Measurements from ENCODE around the gene FOXD4L6.
"Not testable (repeated sequence)": the region's sequence is repeated elsewhere in the genome, so short reads cannot be mapped to it uniquely, and the experiment has no call there.

FOXD4L6 gene

GRCh38 chr9:41128581-41128980 lies at the start of gene FOXD4L6:
FOXD4L6 (minus strand) TSS chr9:41128681; CDS start chr9:41128383, 298 bp downstream.
- DNase-seq (ENCODE audit: low read depth in 3 of 3) = not testable (repeated sequence)

DNA sequence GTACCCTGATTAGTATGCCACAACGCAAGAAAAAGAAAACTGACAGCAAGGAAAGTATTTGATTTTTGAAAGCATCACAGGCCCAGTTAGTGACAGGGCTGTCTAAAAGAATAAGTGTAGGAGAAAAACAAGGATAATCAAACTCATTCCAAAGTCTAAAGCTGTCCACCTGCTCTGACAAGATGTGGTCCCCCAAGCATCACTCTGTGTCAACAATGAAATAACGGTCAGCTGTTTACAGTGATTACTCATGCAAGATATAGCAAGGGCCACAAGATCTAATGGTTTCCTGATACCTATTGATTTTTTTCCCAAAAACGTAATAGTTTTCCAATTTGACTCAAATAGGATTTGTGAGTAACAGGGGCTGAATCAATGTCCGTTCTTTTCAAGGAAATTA lies 46.5 kb upstream of the FOXD4L6 start:
- not testable (repeated sequence) for DNase-seq (ENCODE audit: low read depth in 3 of 3)

DNA sequence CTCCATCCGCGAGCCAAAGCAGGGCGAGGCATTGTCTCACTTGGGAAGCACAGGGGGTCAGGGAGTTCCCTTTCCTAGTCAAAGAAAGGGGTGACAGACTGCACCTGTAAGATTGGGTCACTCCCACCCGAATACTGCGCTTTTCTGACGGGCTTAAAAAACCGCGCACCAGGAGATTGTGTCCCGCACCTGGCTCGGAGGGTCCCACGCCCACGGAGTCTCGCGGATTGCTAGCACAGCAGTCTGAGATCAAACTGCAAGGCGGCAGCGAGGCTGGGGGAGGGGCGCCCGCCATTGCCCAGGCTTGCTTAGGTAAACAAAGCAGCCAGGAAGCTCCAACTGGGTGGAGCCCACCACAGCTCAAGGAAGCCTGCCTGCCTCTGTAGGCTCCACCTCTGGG lies 21.6 kb upstream of the FOXD4L6 start:
- not testable (repeated sequence) for DNase-seq (ENCODE audit: low read depth in 3 of 3)

- DNase-seq (ENCODE audit: low read depth in 3 of 3) = not testable (repeated sequence)
Observed at GRCh38 chr9:41141878-41142277, 13.4 kb upstream of the FOXD4L6 start.

DNA sequence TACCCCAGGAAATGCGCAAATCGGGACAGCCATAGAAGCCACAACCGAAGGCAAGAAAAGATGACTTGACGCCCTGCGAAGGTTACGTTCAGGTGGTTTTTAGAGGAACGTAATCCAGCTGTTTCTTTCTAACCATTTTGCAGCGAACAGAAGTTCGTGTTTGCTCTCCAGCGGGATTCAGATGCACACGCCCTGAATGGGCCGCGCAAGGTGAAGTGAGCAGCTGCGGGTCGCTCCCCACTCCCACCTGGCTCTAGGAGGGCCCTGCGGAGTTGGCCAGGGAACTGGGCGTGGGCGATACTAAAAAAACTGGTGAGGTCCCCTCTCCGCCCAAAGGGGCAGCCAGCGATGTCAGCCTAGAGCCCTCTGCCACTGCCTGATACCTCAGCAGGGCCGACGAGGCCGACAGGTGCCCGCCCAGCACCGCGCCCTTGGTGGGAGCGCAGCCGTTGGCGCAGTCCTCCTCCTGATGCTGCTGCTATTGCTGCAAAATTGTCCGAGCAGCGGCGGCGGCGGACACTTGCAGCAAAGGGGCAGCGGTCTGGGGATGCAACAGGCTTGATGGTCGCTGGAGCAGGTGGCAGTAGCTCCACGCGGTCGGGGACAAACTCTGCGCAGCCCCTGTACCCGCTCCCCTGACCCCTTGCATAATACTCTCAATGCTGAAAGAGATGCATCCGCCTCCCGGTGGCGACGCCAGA lies 1.6 kb downstream of the FOXD4L6 start:
- DNase-seq (ENCODE audit: low read depth in 3 of 3) = not testable (repeated sequence)

DNA sequence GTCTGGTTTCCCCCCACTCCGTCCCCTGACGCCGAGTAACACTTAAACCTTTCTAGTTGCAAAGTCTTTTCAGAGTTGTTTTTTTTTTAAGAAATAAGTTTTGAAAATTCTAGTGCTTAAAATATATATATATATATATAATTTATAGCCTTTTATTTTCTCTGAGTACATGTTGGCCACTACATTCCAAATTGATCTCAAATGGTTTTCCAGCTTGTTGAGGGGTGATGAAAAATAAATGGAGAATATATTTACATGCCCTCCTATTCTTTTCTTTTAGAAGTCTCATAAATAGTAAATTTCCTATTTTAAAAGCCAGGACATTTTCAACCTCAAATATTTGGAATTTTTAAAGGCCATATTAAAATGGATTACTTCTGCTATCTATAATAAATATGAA lies 2.5 kb downstream of the FOXD4L6 start:
- DNase-seq (ENCODE audit: low read depth in 3 of 3) = not testable (repeated sequence)

DNA sequence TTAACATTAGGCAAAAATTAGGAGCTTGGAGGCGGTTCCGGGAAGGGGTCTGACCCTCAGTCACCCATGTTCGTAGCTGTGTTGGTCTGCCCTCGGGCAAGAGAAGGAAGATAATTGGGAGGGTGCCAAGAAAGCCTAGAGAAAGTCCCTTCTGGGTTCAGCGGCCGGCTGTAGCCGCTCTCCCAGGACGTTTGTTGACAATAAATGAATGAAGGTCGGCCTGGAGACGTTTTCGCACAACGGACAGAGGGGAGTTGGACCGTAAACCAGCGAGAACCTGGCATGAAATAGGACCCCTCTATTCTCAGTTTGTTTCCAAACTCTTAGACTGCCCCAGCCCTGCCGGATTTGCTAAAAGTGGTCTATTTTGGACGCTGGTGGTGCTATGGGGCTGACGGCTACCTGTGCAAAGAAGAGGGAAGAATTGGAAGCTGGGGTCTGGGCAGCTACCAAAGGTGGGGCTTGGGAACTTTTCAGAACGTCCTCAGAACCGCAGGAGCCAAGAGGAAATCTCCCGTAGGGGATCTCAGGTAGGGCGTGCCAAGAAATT lies 3.3 kb downstream of the FOXD4L6 start:
- DNase-seq (ENCODE audit: low read depth in 3 of 3) = not testable (repeated sequence)

GRCh38 chr9:41124250-41125108 lies 4.0 kb downstream of the FOXD4L6 start:
- DNase-seq (ENCODE audit: low read depth in 3 of 3) = not testable (repeated sequence)

GRCh38 chr9:41123812-41124211 lies 4.7 kb downstream of the FOXD4L6 start:
- not testable (repeated sequence) for DNase-seq (ENCODE audit: low read depth in 3 of 3)

DNA sequence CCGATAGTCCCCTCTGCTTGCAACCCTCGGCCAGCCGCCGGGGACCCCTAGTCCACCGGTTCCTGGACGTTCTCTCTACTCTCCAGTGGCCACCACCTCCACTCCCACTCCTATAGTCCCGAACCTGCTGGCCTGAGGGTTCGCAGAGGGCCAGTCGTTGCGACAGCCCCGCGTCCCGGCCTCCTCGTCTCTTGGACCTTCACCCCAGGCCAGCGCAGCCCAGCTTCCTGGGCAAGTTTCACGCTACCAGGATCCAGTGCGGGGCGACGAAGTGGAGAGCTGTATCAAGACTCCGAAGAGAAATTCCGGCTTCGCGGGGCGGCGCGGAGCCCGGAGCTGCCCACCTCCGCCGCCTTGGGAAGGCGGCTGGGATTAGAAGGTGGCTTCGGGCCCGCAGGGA lies 5.1 kb downstream of the FOXD4L6 start:
- DNase-seq (ENCODE audit: low read depth in 3 of 3) = not testable (repeated sequence)

DNA sequence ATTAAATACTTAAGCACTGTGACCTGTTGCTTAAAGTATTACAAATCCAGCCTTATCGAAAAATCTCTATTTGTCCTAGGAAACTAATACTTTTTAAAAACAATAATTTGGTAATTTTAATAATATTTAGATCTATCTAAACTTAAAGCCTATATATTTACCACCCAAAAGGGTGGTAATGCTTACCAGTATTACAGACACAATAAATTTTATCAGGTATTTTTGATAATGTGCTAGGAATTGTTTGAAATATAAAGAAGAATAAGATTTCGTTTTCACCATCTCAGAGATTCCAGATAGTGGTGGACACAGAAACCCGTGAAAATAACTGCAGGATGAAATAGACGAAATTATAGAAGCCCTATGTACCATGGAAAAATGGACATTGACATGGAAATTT lies 7.8 kb downstream of the FOXD4L6 start:
- DNase-seq (ENCODE audit: low read depth in 3 of 3) = not testable (repeated sequence)

DNA sequence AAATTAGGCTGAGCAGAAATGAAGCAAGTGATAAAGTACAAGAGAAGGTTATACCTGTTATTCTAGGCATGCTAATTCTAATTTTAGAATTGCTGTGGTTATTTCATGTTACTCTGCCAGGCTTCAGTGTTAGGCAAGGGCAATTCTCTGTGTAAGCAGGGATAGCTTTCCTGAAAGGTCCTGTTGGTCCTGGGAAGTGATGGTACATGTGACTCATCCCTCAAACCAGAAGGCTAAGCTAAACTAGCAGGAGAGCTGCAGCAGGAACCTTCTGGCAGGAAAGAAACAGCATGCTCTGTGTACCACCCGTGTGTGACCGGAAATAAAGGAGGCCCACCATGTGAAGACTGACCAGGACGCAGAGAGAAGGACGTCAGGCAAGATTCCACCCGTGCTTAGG lies 8.8 kb downstream of the FOXD4L6 start:
- DNase-seq (ENCODE audit: low read depth in 3 of 3) = not testable (repeated sequence)

- not testable (repeated sequence) for DNase-seq (ENCODE audit: low read depth in 3 of 3)
Observed at GRCh38 chr9:41119311-41119710, 9.2 kb downstream of the FOXD4L6 start.

- DNase-seq (ENCODE audit: low read depth in 3 of 3) = not testable (repeated sequence)
Observed at GRCh38 chr9:41113348-41113747, 15.1 kb downstream of the FOXD4L6 start.

- not testable (repeated sequence) for DNase-seq (ENCODE audit: low read depth in 3 of 3)
Observed at GRCh38 chr9:41111414-41111813, 17.1 kb downstream of the FOXD4L6 start.

GRCh38 chr9:41110913-41111312 lies 17.6 kb downstream of the FOXD4L6 start:
- not testable (repeated sequence) for DNase-seq (ENCODE audit: low read depth in 3 of 3)

DNA sequence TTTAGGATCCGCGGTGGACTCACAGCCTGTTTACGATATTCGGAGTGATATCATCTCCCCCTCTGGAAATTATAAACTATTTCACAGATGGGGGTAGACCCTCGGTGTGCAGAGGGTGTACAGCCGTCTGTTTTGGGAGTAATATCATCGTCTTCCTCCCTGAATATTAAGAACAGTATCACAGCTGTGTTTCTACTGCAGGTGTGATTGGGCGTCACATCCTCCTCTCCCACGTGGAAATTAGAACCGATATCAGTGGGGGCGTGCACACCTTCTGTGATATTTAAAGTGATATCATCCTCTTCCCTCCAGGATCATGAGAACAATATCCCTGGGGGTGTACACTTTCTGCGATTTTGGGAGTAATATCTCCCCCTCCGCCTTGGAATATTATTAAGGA lies 19.2 kb downstream of the FOXD4L6 start:
- DNase-seq (ENCODE audit: low read depth in 3 of 3) = not testable (repeated sequence)

GRCh38 chr9:41108816-41109215 lies 19.7 kb downstream of the FOXD4L6 start:
- not testable (repeated sequence) for DNase-seq (ENCODE audit: low read depth in 3 of 3)

- DNase-seq (ENCODE audit: low read depth in 3 of 3) = not testable (repeated sequence)
Observed at GRCh38 chr9:41106472-41107116, 21.9 kb downstream of the FOXD4L6 start.

DNA sequence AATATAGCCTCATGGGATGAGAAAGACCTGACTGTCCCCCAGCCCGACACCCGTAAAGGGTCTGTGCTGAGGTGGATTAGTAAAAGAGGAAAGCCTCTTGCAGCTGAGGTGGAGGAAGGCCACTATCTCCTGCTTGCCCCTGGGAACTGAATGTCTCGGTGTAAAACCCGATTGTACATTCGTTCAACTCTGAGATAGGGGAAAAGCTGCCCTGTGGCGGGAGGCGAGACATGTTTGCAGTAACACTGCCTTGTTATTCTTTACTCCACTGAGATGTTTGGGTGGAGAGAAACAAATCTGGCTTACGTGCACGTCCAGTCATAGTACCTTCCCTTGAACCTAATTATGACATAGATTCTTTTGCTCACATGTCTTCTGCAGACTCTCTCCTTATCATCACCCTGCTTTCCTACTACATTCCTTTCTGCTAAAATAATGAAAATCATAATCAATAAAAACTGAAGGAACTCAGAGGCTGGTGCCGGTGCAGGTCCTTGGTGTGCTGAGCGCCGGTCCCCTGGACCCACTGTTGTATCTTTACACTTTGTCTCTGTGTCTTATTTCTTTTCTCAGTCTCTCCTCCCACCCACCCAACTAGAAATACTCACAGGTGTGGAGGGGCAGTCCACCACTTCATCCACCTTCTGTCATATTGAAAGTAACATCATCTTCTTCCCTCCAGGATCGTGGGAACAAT lies 22.8 kb downstream of the FOXD4L6 start:
- not testable (repeated sequence) for DNase-seq (ENCODE audit: low read depth in 3 of 3)

- not testable (repeated sequence) for DNase-seq (ENCODE audit: low read depth in 3 of 3)
Observed at GRCh38 chr9:41104542-41104941, 23.9 kb downstream of the FOXD4L6 start.

All from stimulated activated CD4-positive, alpha-beta T cell treated with anti-CD3 and anti-CD28 coated beads, TNF-alpha, amount 100 ng/mL, for 4 hours (primary cell).